B cell (primary cell): ENCODE data around the gene EVI5L. TPM values are rescaled to one million over a fixed set of nuclear protein-coding genes. Genes with fewer than 3 reads are reported as not detected.
A peak's percentile ranks its signal among the peaks of the same experiment; 100 is the strongest.

Experiments
- ATAC-seq: fragments of 200-7000 bp; cut with Tn5 transposase; one replicate; pipeline ENCODE4 v1.10.0; 2021; ENCODE audit warnings: low read depth, mild to moderate bottlenecking, moderate number of reproducible peaks, moderate library complexity
- CTCF ChIA-PET: fragments of 350-600 bp; sonication (Branson Sonifier 250); formaldehyde crosslinking; loops from one replicate; lab custom pipeline; 2021; ENCODE audit warnings: antibody characterized with exemption, inconsistent platforms; lab: Charles Lee
- POLR2A ChIA-PET: fragments of 350-600 bp; sonication (Branson Sonifier 250); formaldehyde crosslinking; loops from one replicate; lab custom pipeline; 2021; ENCODE audit warnings: antibody characterized with exemption; lab: Charles Lee
- DNase-seq: peaks from one replicate; pipeline ENCODE4 v3.0.0; 2013
- H2AFZ ChIP-seq: 2 replicates; pipeline ENCODE4 v1.6.1; 2012; ENCODE audit warnings: mild to moderate bottlenecking, low read depth, low read length; ENCODE audit not compliant: insufficient read depth, poor library complexity, severe bottlenecking
- H3K27ac ChIP-seq, 2 donors: 1 replicate in 1 of 2; 2 replicates in 1 of 2; pipeline ENCODE4 v1.5.1; 2012 to 2013; ENCODE audit warnings: low read length in 2 of 2, mild to moderate bottlenecking in 2 of 2, moderate library complexity in 1 of 2
- H3K27me3 ChIP-seq, 4 experiments: fragments of 200-600 bp in 1 of 4; sonication (generic) in 1 of 4; replicated peaks in 1 of 4; 1 replicate in 2 of 4; 2 replicates in 2 of 4; pipeline versions ENCODE4 v1.6.1 to v1.7.0; 2013 to 2016; ENCODE audit warnings: low read length in 3 of 4, mild to moderate bottlenecking in 2 of 4, mixed read lengths in 1 of 4, moderate library complexity in 1 of 4; ENCODE audit not compliant: insufficient read depth in 4 of 4, control insufficient read depth in 3 of 4; ENCODE audit errors: control extremely low read depth in 1 of 4
- H3K36me3 ChIP-seq, 2 experiments: replicated peaks in 1 of 2; 1 replicate in 1 of 2; 2 replicates in 1 of 2; pipeline versions ENCODE4 v1.6.1 to v1.7.1; 2013; ENCODE audit warnings: low read length in 1 of 2; ENCODE audit not compliant: insufficient read depth in 2 of 2, control insufficient read depth in 1 of 2; ENCODE audit errors: control extremely low read depth in 1 of 2, extremely low read depth in 1 of 2
- H3K4me1 ChIP-seq, 2 donors: fragments of 200-600 bp in 1 of 2; sonication (generic) in 1 of 2; 1 replicate in 1 of 2; 2 replicates in 1 of 2; pipeline versions ENCODE4 v1.5.1 to v1.6.1; 2013 to 2017; ENCODE audit warnings: low read length in 2 of 2; ENCODE audit not compliant: control insufficient read depth in 2 of 2, insufficient read depth in 2 of 2
- H3K4me2 ChIP-seq: replicated peaks from 2 replicates; pipeline ENCODE3; 2012; ENCODE audit warnings: mild to moderate bottlenecking, low read depth, low read length; ENCODE audit not compliant: poor library complexity, severe bottlenecking
- H3K4me3 ChIP-seq, 5 experiments: fragments of 200-600 bp in 1 of 5; sonication (generic) in 1 of 5; 1 replicate in 3 of 5; 2 replicates in 2 of 5; pipeline versions ENCODE4 v1.5.1 to v1.7.0; 2011 to 2016; ENCODE audit warnings: low read length in 4 of 5, mild to moderate bottlenecking in 4 of 5, low read depth in 2 of 5, control low read depth in 1 of 5, moderate library complexity in 1 of 5; ENCODE audit not compliant: insufficient read depth in 1 of 5; ENCODE audit errors: control extremely low read depth in 1 of 5, extremely low read depth in 1 of 5
- H3K79me2 ChIP-seq: fragments of 200-600 bp; sonication (generic); one replicate; pipeline ENCODE4 v1.6.0; 2016; ENCODE audit warnings: low read length; ENCODE audit not compliant: control insufficient read depth, insufficient read depth
- H3K9ac ChIP-seq: fragments of 200-600 bp; sonication (generic); 2 replicates; pipeline ENCODE4 v1.6.1; 2017; ENCODE audit warnings: mild to moderate bottlenecking, low read length, moderate library complexity
- H3K9me3 ChIP-seq, 3 donors: one replicate each; pipeline versions ENCODE4 v1.6.1 to v1.7.1; 2013; ENCODE audit warnings: low read length in 2 of 3; ENCODE audit not compliant: control insufficient read depth in 2 of 3, insufficient read depth in 1 of 3; ENCODE audit errors: control extremely low read depth in 1 of 3
- H4K20me1 ChIP-seq: 2 replicates; pipeline ENCODE4 v1.6.0; 2012; ENCODE audit warnings: mild to moderate bottlenecking, low read length; ENCODE audit not compliant: insufficient read depth, control insufficient read depth, poor library complexity, severe bottlenecking
- H3K27ac Mint-ChIP-seq: one replicate; pipeline ENCODE4 v1.8.0; 2021; ENCODE audit warnings: mixed read lengths
- H3K27me3 Mint-ChIP-seq: one replicate; pipeline ENCODE4 v1.8.0; 2021; ENCODE audit warnings: mixed read lengths
- H3K4me1 Mint-ChIP-seq: one replicate; pipeline ENCODE4 v1.8.0; 2021; ENCODE audit warnings: mixed read lengths
- H3K4me3 Mint-ChIP-seq: one replicate; pipeline ENCODE4 v1.8.0; 2021; ENCODE audit warnings: mixed read lengths
- H3K9me3 Mint-ChIP-seq: one replicate; pipeline ENCODE4 v1.8.0; 2022; ENCODE audit warnings: mixed read lengths; ENCODE audit not compliant: insufficient read depth
- CTCF ChIP-seq: fragments of 200-600 bp; IDR thresholded peaks from one replicate; pipeline ENCODE4 v1.8.0; 2022; ENCODE audit warnings: antibody characterized with exemption, mild to moderate bottlenecking
- EZH2 ChIP-seq: IDR thresholded peaks from 2 replicates; pipeline ENCODE4 v1.6.1; 2012; ENCODE audit warnings: borderline replicate concordance, low read depth, mild to moderate bottlenecking, moderate library complexity, low read length; ENCODE audit not compliant: insufficient read depth, poor library complexity, severe bottlenecking
- WGBS: methylation state at CpG from one replicate; pipeline ENCODE4 v1.1.5; 2013; ENCODE audit warnings: missing lambda C conversion rate; ENCODE audit not compliant: insufficient coverage; 5-methylcytosine and 5-hydroxymethylcytosine counted together
- intact Hi-C: fragments of 100-400 bp; cut with micrococcal nuclease; formaldehyde crosslinking; loops from one replicate; pipeline ENCODE4 v1.10.0; 2022
- polyA plus RNA-seq: library from polyadenylated mRNA; depleted of rRNA; stranded (reverse); fragments of >200 nt; gene quantifications from 2 replicates; pipeline ENCODE4 v1.2.3, GENCODE V29; 2012
- total RNA-seq, 2 donors: library from RNA; stranded (reverse); fragments of 120-200 nt in 1 of 2; gene quantifications; 1 replicate in 1 of 2; 2 replicates in 1 of 2; pipeline versions ENCODE4 v1.2.3 to v1.2.4, GENCODE V29; 2013 to 2022

The EVI5L gene
- total and polyA plus RNA-seq, 2 donors (not counting 1 experiment from before 2014, with no cell fraction given), result 7.9 to 11.8 TPM

- H2AFZ ChIP-seq, result no peak overlapping the region
- intact Hi-C loops, result loop anchor here (1.0 kb wide), 1 partner anchor 49 kb away; the partner anchor contains the start of gene SNAPC2
- H3K9ac ChIP-seq, result no peak overlapping the region
- POLR2A ChIA-PET, result interaction anchor here (0.5 to 0.7 kb wide), 3 partner anchors 9 to 218 kb away, joined by 3 to 5 read pairs (median 4); no protein-coding TSS in a partner anchor
- ATAC-seq (no peak), DNase-seq (peak; percentile 62)
- H3K4me2 ChIP-seq, result peak overlapping the region; percentile 98
- peaks cover 0 to 73% (median 21%) of the 10 kb centered on the region in 4 experiments for H3K27me3 ChIP-seq
- H3K4me3 ChIP-seq, result no peak overlapping the region
- peaks cover 31% of the 10 kb centered on the region for H3K4me1 Mint-ChIP-seq
- H3K9me3 Mint-ChIP-seq, result peaks cover 4% of the 10 kb centered on the region
- H3K4me3 Mint-ChIP-seq, result peak overlapping the region; percentile 68
- H3K79me2 ChIP-seq, result no peaks in the 10 kb centered on the region
- peaks cover 23% of the 10 kb centered on the region for H3K27me3 Mint-ChIP-seq
- CTCF ChIA-PET, result interaction anchor here (0.6 kb wide), 1 partner anchor 216 kb away, joined by 3 read pairs; no protein-coding TSS in a partner anchor
- no peak overlapping the region for H3K27ac ChIP-seq
- peak overlapping the region; percentile 11 for H3K27ac Mint-ChIP-seq
- peaks cover 11% of the 10 kb centered on the region for H4K20me1 ChIP-seq
- peaks cover 42 to 50% of the 10 kb centered on the region in 2 donors for H3K4me1 ChIP-seq
- peaks cover 0 to 55% (median 0%) of the 10 kb centered on the region in 3 donors for H3K9me3 ChIP-seq
- no peaks in the 10 kb centered on the region for H3K36me3 ChIP-seq
- 39% methylated on average over 11 of the region's 11 CpGs for WGBS
- TF ChIP-seq CTCF, result no peak
- TF ChIP-seq EZH2, result no peak
Measured at GRCh38 chr19:7870571-7871436, 40.8 kb downstream of the EVI5L start.
